Liver (tissue), 9 donors: ENCODE data around the gene ARHGEF7. TPM values are rescaled to one million over a fixed set of nuclear protein-coding genes. Genes with fewer than 3 reads are reported as not detected.

Source experiments
- DNase-seq: peaks from one replicate; pipeline ENCODE4 v3.0.0-alpha.2; 2017; ENCODE audit warnings: low spot score
- H3K27ac ChIP-seq, 2 donors: one replicate each; pipeline ENCODE4 v1.7.0; 2013; ENCODE audit warnings: inconsistent platforms in 2 of 2, low read length in 2 of 2, control low read depth in 1 of 2, low read depth in 1 of 2, mild to moderate bottlenecking in 1 of 2
- H3K27me3 ChIP-seq, 4 donors: one replicate each; pipeline versions ENCODE4 v1.6.1 to v1.7.0; 2013; ENCODE audit warnings: low read length in 3 of 4, inconsistent platforms in 1 of 4, mild to moderate bottlenecking in 1 of 4, moderate library complexity in 1 of 4; ENCODE audit not compliant: control insufficient read depth in 4 of 4, insufficient read depth in 4 of 4
- H3K36me3 ChIP-seq, 4 donors: one replicate each; pipeline versions ENCODE4 v1.6.1 to v1.7.0; 2013; ENCODE audit warnings: low read length in 3 of 4, mild to moderate bottlenecking in 3 of 4, low read depth in 1 of 4, moderate library complexity in 1 of 4; ENCODE audit not compliant: control insufficient read depth in 4 of 4, insufficient read depth in 3 of 4
- H3K4me1 ChIP-seq, 4 donors: one replicate each; pipeline versions ENCODE4 v1.6.1 to v1.7.0; 2013; ENCODE audit warnings: low read length in 3 of 4, mild to moderate bottlenecking in 3 of 4, moderate library complexity in 1 of 4; ENCODE audit not compliant: control insufficient read depth in 4 of 4, insufficient read depth in 4 of 4
- H3K4me3 ChIP-seq, 3 donors: one replicate each; pipeline versions ENCODE4 v1.6.1 to v1.7.0; 2013; ENCODE audit warnings: low read length in 3 of 3, control low read depth in 1 of 3, low read depth in 1 of 3, mild to moderate bottlenecking in 1 of 3
- H3K9ac ChIP-seq, 2 donors: one replicate each; pipeline ENCODE4 v1.7.0; 2013; ENCODE audit warnings: low read length in 2 of 2, mild to moderate bottlenecking in 2 of 2, moderate library complexity in 2 of 2, control low read depth in 1 of 2, low read depth in 1 of 2
- H3K9me3 ChIP-seq, 4 donors: one replicate each; pipeline versions ENCODE4 v1.6.1 to v1.7.0; 2013; ENCODE audit warnings: low read length in 3 of 4; ENCODE audit not compliant: control insufficient read depth in 4 of 4
- ATF3 ChIP-seq: IDR thresholded peaks from 2 replicates; pipeline ENCODE4 v1.6.1; 2016; ENCODE audit warnings: antibody characterized with exemption
- CTCF ChIP-seq: fragments of 150-350 bp; IDR thresholded peaks from 2 replicates; pipeline ENCODE4 v1.5.1; 2017; ENCODE audit warnings: improper control_type of control experiment, low read depth, low read length; ENCODE audit not compliant: missing input control
- EGR1 ChIP-seq, 2 donors: IDR thresholded peaks; 2 replicates each; pipeline ENCODE4 v1.6.1; 2016 to 2018; ENCODE audit warnings: antibody characterized with exemption in 2 of 2, low read depth in 2 of 2
- FOXA1 ChIP-seq: IDR thresholded peaks from 2 replicates; pipeline ENCODE4 v1.6.1; 2016; ENCODE audit warnings: antibody characterized with exemption
- FOXA2 ChIP-seq: IDR thresholded peaks from 2 replicates; pipeline ENCODE4 v1.6.1; 2016; ENCODE audit warnings: antibody characterized with exemption
- GABPA ChIP-seq, 2 donors: IDR thresholded peaks in 1 of 2; conservative IDR thresholded peaks in 1 of 2; 2 replicates each; pipeline ENCODE4 v1.6.1; 2016; ENCODE audit warnings: antibody characterized with exemption in 2 of 2, mild to moderate bottlenecking in 1 of 2, moderate library complexity in 1 of 2
- HNF4A ChIP-seq, 2 donors: conservative IDR thresholded peaks; 2 replicates each; pipeline ENCODE4 v1.6.1; 2016; ENCODE audit warnings: antibody characterized with exemption in 2 of 2, mild to moderate bottlenecking in 2 of 2
- HNF4G ChIP-seq: IDR thresholded peaks from 2 replicates; pipeline ENCODE4 v1.6.1; 2016; ENCODE audit warnings: antibody characterized with exemption
- NR2F2 ChIP-seq: IDR thresholded peaks from 2 replicates; pipeline ENCODE4 v1.6.1; 2016; ENCODE audit warnings: antibody characterized with exemption
- RAD21 ChIP-seq, 2 donors: IDR thresholded peaks; 2 replicates each; pipeline ENCODE4 v1.6.1; 2016; ENCODE audit warnings: antibody characterized with exemption in 2 of 2, mild to moderate bottlenecking in 2 of 2
- RXRA ChIP-seq, 2 donors: IDR thresholded peaks; 2 replicates each; pipeline ENCODE4 v1.6.1; 2017 to 2018; ENCODE audit warnings: antibody characterized with exemption in 2 of 2, mild to moderate bottlenecking in 1 of 2
- SP1 ChIP-seq: IDR thresholded peaks from 2 replicates; pipeline ENCODE4 v1.6.1; 2018; ENCODE audit warnings: antibody characterized with exemption, mild to moderate bottlenecking
- TAF1 ChIP-seq: conservative IDR thresholded peaks from 2 replicates; pipeline ENCODE4 v1.6.1; 2016; ENCODE audit warnings: antibody characterized with exemption, mild to moderate bottlenecking
- YY1 ChIP-seq: IDR thresholded peaks from 2 replicates; pipeline ENCODE4 v1.6.1; 2016; ENCODE audit warnings: antibody characterized with exemption, mild to moderate bottlenecking
- ZBTB33 ChIP-seq: IDR thresholded peaks from 2 replicates; pipeline ENCODE4 v1.6.1; 2016; ENCODE audit warnings: antibody characterized with exemption
- WGBS: extraction: QIAGEN DNeasy Blood & Tissue Kit; methylation state at CpG from one replicate; pipeline ENCODE4 v1.1.7; 2013; 5-methylcytosine and 5-hydroxymethylcytosine counted together
- polyA plus RNA-seq, 2 donors: library from polyadenylated mRNA; stranded (reverse) in 1 of 2; unstranded in 1 of 2; fragments of 200-250 nt in 1 of 2; fragments of >200 nt in 1 of 2; fragmentation: Nextera tagmentation in 1 of 2; extraction: Ambion mirVana in 1 of 2; gene quantifications; one replicate each; pipeline versions ENCODE4 v1.2.1 to v1.2.3, GENCODE V29; 2013 to 2015
- total RNA-seq, 2 donors: library from RNA; depleted of rRNA; stranded (reverse); fragments of >200 nt; gene quantifications; one replicate each; pipeline ENCODE4 v1.2.3, GENCODE V29; 2014
- TF ChIP-seq, protein P1 (sequence below): IDR thresholded peaks from 2 replicates; pipeline ENCODE4 v1.6.1; 2016; ENCODE audit warnings: antibody characterized with exemption, mild to moderate bottlenecking
- TF ChIP-seq, protein P2 (sequence below): IDR thresholded peaks from 2 replicates; pipeline ENCODE4 v1.6.1; 2016; ENCODE audit warnings: antibody characterized with exemption
- donor health status: healthy.
- donor health status: healthy.
- donor health status: healthy.
- donor health status: healthy.
- donor health status: healthy.

Gene ARHGEF7
- total and polyA plus RNA-seq, 4 donors: 10.3 to 37.5 (median 20.1) TPM

DNA sequence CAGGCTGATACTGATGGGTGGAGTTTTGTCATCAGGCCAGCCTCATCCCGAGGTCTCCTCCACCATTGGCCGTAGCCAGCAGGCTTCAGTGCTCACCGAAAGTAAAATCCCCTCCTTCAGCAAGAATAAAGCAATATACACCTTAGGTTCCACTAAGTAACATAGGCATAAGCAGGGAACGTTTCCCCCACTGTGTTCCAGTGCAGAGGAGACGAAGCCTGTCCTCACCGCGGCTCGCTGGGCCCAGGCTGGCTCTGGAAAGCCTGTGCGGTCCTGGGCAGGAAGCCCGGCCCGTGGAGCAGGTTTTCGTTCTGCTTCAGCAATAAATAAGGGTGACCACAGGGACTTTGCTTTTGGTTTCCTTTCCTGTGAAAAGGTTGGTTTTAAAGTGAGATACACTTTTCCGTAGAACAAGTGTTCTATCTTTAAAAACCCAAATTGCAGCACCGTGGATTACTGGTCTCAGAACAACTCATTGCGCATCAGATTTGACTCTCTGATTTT is 189.0 kb downstream of the ARHGEF7 start (continued):
- no peak for TF ChIP-seq GABPA (IDR thresholded peaks at IDR 0.05 in 1 of 2, conservative IDR thresholded peaks at IDR 0.05 in 1 of 2)
- TF ChIP-seq FOXA1: no peak
- TF ChIP-seq ATF3: no peak

- H3K27me3 ChIP-seq: no peaks in the 10 kb centered on the region
- H3K36me3 ChIP-seq: peaks cover 6 to 63% (median 54%) of the 10 kb centered on the region in 4 donors
- no peak for TF ChIP-seq NR2F2
- DNase-seq: no peak
- WGBS: 97% methylated on average over 20 of the region's 20 CpGs
- H3K4me1 ChIP-seq: no peaks in the 10 kb centered on the region
- no peaks in the 10 kb centered on the region for H3K9me3 ChIP-seq
- no peak overlapping the region for H3K9ac ChIP-seq
- H3K27ac ChIP-seq: no peak overlapping the region
- no peak overlapping the region for H3K4me3 ChIP-seq
Measured at GRCh38 chr13:111304603-111305289, 189.6 kb downstream of the ARHGEF7 start.

GRCh38 chr13:111312944-111313590 is 198.0 kb downstream of the ARHGEF7 start:
- Histone ChIP-seq H3K36me3 (no peaks in the 10 kb centered on the region), H3K9me3 (peaks cover 0 to 5% (median 1%) of the 10 kb centered on the region in 4 donors), H3K4me1 (no peaks in the 10 kb centered on the region), H3K27ac (no peak overlapping the region), H3K9ac (no peak overlapping the region), H3K4me3 (no peak overlapping the region), H3K27me3 (no peaks in the 10 kb centered on the region)
- TF ChIP-seq HNF4A (conservative IDR thresholded peaks at IDR 0.05) (no peak), FOXA2 (no peak), ZBTB33 (no peak), NR2F2 (no peak), CTCF (no peak), RXRA (IDR thresholded peaks at IDR 0.05) (no peak), EGR1 (IDR thresholded peaks at IDR 0.05; ENCODE audit: low read depth in 2 of 2) (no peak), RAD21 (IDR thresholded peaks at IDR 0.05) (no peak), TAF1 (no peak), ATF3 (no peak), HNF4G (no peak), YY1 (no peak), GABPA (IDR thresholded peaks at IDR 0.05 in 1 of 2, conservative IDR thresholded peaks at IDR 0.05 in 1 of 2) (no peak), SP1 (no peak), FOXA1 (no peak)
- TF ChIP-seq, protein P1, sequence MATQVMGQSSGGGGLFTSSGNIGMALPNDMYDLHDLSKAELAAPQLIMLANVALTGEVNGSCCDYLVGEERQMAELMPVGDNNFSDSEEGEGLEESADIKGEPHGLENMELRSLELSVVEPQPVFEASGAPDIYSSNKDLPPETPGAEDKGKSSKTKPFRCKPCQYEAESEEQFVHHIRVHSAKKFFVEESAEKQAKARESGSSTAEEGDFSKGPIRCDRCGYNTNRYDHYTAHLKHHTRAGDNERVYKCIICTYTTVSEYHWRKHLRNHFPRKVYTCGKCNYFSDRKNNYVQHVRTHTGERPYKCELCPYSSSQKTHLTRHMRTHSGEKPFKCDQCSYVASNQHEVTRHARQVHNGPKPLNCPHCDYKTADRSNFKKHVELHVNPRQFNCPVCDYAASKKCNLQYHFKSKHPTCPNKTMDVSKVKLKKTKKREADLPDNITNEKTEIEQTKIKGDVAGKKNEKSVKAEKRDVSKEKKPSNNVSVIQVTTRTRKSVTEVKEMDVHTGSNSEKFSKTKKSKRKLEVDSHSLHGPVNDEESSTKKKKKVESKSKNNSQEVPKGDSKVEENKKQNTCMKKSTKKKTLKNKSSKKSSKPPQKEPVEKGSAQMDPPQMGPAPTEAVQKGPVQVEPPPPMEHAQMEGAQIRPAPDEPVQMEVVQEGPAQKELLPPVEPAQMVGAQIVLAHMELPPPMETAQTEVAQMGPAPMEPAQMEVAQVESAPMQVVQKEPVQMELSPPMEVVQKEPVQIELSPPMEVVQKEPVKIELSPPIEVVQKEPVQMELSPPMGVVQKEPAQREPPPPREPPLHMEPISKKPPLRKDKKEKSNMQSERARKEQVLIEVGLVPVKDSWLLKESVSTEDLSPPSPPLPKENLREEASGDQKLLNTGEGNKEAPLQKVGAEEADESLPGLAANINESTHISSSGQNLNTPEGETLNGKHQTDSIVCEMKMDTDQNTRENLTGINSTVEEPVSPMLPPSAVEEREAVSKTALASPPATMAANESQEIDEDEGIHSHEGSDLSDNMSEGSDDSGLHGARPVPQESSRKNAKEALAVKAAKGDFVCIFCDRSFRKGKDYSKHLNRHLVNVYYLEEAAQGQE: no peak
- TF ChIP-seq, protein P2, sequence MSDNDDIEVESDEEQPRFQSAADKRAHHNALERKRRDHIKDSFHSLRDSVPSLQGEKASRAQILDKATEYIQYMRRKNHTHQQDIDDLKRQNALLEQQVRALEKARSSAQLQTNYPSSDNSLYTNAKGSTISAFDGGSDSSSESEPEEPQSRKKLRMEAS: no peak
- no peak for DNase-seq
- WGBS: 99% methylated on average over 17 of the region's 17 CpGs
